ENCODE measurements around the gene FOXP1.

DNA sequence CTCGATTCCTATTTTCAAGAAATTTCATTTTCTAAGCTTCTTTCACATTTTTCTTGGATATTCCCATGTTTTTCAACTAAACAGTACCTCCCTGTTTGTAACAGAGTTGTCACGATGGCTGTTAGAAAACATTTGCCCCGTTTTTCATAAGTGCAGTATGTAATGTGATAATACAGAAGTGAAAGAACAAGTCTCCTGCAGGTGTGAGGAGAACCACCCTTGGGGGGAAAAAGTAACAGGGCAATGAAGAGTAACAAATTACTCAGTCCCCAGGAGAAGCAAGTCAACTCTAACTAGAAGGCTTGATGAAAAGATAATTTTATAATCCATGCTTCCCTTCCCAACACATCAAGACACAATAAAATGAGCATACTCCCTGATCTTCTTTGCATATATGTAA, 493.3 kb downstream of the FOXP1 start:
- TF ChIP-seq EZH2 (IDR thresholded peaks at IDR 0.05; ENCODE audit: low read length) = no peak
- TF ChIP-seq, protein P1, sequence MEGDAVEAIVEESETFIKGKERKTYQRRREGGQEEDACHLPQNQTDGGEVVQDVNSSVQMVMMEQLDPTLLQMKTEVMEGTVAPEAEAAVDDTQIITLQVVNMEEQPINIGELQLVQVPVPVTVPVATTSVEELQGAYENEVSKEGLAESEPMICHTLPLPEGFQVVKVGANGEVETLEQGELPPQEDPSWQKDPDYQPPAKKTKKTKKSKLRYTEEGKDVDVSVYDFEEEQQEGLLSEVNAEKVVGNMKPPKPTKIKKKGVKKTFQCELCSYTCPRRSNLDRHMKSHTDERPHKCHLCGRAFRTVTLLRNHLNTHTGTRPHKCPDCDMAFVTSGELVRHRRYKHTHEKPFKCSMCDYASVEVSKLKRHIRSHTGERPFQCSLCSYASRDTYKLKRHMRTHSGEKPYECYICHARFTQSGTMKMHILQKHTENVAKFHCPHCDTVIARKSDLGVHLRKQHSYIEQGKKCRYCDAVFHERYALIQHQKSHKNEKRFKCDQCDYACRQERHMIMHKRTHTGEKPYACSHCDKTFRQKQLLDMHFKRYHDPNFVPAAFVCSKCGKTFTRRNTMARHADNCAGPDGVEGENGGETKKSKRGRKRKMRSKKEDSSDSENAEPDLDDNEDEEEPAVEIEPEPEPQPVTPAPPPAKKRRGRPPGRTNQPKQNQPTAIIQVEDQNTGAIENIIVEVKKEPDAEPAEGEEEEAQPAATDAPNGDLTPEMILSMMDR (optimal IDR thresholded peaks at IDR 0.05 in 1 of 3, IDR thresholded peaks at IDR 0.05 in 1 of 3, conservative IDR thresholded peaks at IDR 0.05 in 1 of 3; ENCODE audit: extremely low read depth in 1 of 3, insufficient read depth in 2 of 3, low read length in 3 of 3) = no peak

Measured in keratinocyte (primary cell).